K562 (cell line): ENCODE data around the gene GRIK5. TPM values are rescaled to one million over a fixed set of nuclear protein-coding genes. Genes with fewer than 3 reads are reported as not detected.

ENCODE experiments used
- ATAC-seq: fragments of 200-7000 bp; cut with Tn5 transposase; 3 replicates; pipeline ENCODE4 v1.9.1; 2020; ENCODE audit warnings: moderate library complexity
- BruUV-seq: library from RNA; stranded (reverse); fragments of 400-500 nt; replicated peaks from 2 replicates; lab custom pipeline; 2021; lab: Mats Ljungman, UMichigan
- CTCF ChIA-PET: fragments of 300-600 bp; formaldehyde crosslinking; extraction: SDS; loops from one replicate; lab custom pipeline; 2021; ENCODE audit warnings: low intra/inter-chr PET ratio; lab: Yijun Ruan, JAX
- POLR2A ChIA-PET: fragments of 300-600, 350-650 bp; sonication (Branson Sonifier 250); formaldehyde crosslinking; extraction: SDS; loops from one replicate; lab custom pipeline; 2021; ENCODE audit warnings: antibody characterized with exemption, inconsistent platforms; lab: Yijun Ruan, JAX
- DNase-seq, 4 experiments: peaks; one replicate each; pipeline versions ENCODE4 v3.0.0 to v3.0.0-alpha.2; 2011 to 2018; ENCODE audit warnings: low spot score in 3 of 4, mixed read lengths in 3 of 4; ENCODE audit errors: extremely low read depth in 1 of 4
- FAIRE-seq: peaks from 2 replicates; lab custom pipeline; 2011; peaks lifted over from hg19 to GRCh38; lab: Jason Lieb, UNC
- H2AFZ ChIP-seq: 2 replicates; pipeline ENCODE4 v1.6.0; 2011; ENCODE audit warnings: low read depth, low read length, control low read depth, inconsistent platforms
- H3K27ac ChIP-seq: fragments of 200-600 bp; 3 replicates; pipeline ENCODE4 v1.8.0; 2011; ENCODE audit warnings: low read depth, mild to moderate bottlenecking, control low read depth, inconsistent platforms, low read length, moderate library complexity, mixed read lengths; ENCODE audit errors: extremely low read depth
- H3K27me3 ChIP-seq, 2 experiments: fragments of 300-600 bp in 1 of 2; 2 replicates in 1 of 2; 3 replicates in 1 of 2; pipeline versions ENCODE4 v1.6.0 to v1.8.0; 2011; ENCODE audit warnings: inconsistent platforms in 2 of 2, low read length in 2 of 2, mild to moderate bottlenecking in 1 of 2, mixed read lengths in 1 of 2, moderate library complexity in 1 of 2; ENCODE audit not compliant: control insufficient read depth in 2 of 2, insufficient read depth in 2 of 2
- H3K36me3 ChIP-seq: fragments of 300-600 bp; 3 replicates; pipeline ENCODE4 v1.8.0; 2011; ENCODE audit warnings: mild to moderate bottlenecking, low read length, inconsistent platforms; ENCODE audit not compliant: control insufficient read depth, insufficient read depth
- H3K4me1 ChIP-seq, 2 experiments: fragments of 200-600 bp in 1 of 2; replicated peaks in 1 of 2; 2 replicates in 1 of 2; 3 replicates in 1 of 2; pipeline versions ENCODE4 v1.5.1 to v1.8.0; 2011; ENCODE audit warnings: inconsistent platforms in 2 of 2, low read length in 2 of 2, mild to moderate bottlenecking in 1 of 2, mixed read lengths in 1 of 2, moderate library complexity in 1 of 2; ENCODE audit not compliant: control insufficient read depth in 2 of 2, insufficient read depth in 2 of 2
- H3K4me2 ChIP-seq: 2 replicates; pipeline ENCODE4 v1.6.1; 2011; ENCODE audit warnings: low read length, control low read depth, inconsistent platforms, mixed read lengths; ENCODE audit not compliant: insufficient read depth
- H3K4me3 ChIP-seq: fragments of 200-600 bp; sonication (generic), shearing (Covaris generic); 2 replicates; pipeline ENCODE4 v1.5.1; 2016; ENCODE audit warnings: control low read depth, inconsistent platforms
- H3K79me2 ChIP-seq: fragments of 200-600 bp; 3 replicates; pipeline ENCODE4 v1.8.0; 2011; ENCODE audit warnings: low read length, inconsistent platforms; ENCODE audit not compliant: control insufficient read depth, insufficient read depth
- H3K9ac ChIP-seq, 2 experiments: 2 replicates each; pipeline versions ENCODE4 v1.6.0 to v1.6.1; 2011; ENCODE audit warnings: low read depth in 2 of 2, low read length in 2 of 2, control low read depth in 1 of 2, inconsistent platforms in 1 of 2, mild to moderate bottlenecking in 1 of 2, mixed read lengths in 1 of 2; ENCODE audit not compliant: insufficient read depth in 1 of 2
- H3K9me1 ChIP-seq: one replicate; pipeline ENCODE4 v1.6.0; 2011; ENCODE audit warnings: inconsistent platforms, mild to moderate bottlenecking, low read length, moderate library complexity; ENCODE audit not compliant: control insufficient read depth, insufficient read depth
- H3K9me3 ChIP-seq: replicated peaks from 2 replicates; pipeline ENCODE4 v1.5.1; 2011; ENCODE audit warnings: low read depth, low read length, inconsistent platforms; ENCODE audit not compliant: control insufficient read depth, insufficient read depth
- H4K20me1 ChIP-seq: replicated peaks from 2 replicates; pipeline ENCODE4 v1.6.1; 2011; ENCODE audit warnings: low read length, inconsistent platforms, mixed read lengths; ENCODE audit not compliant: control insufficient read depth, insufficient read depth
- GATAD2A ChIP-seq: fragments of 450-650 bp; IDR thresholded peaks from 2 replicates; pipeline ENCODE4 v1.6.1; 2017
- SRSF1 ChIP-seq: fragments of 200-400 bp; formaldehyde crosslinking; IDR thresholded peaks from 2 replicates; pipeline ENCODE4 v1.6.1; 2017; ENCODE audit warnings: mild to moderate bottlenecking, low read depth, low read length, moderate library complexity
- ZNF263 ChIP-seq: sonication (generic); formaldehyde crosslinking; IDR thresholded peaks from 2 replicates; pipeline ENCODE4 v1.8.0; 2022; ENCODE audit warnings: mild to moderate bottlenecking, missing genetic modification reagents, borderline replicate concordance
- ZSCAN32 ChIP-seq: fragments of 450-650 bp; formaldehyde crosslinking; IDR thresholded peaks from 2 replicates; pipeline ENCODE4 v1.4.0; 2020; ENCODE audit warnings: mild to moderate bottlenecking, moderate library complexity
- WGBS: fragments of 100-300 bp; shearing (Covaris generic); methylation state at CpG from one replicate; pipeline ENCODE4 v1.1.6; 2016; ENCODE audit warnings: low coverage, mixed read lengths; ENCODE audit not compliant: insufficient coverage; ENCODE audit errors: missing lambda C conversion rate; 5-methylcytosine and 5-hydroxymethylcytosine counted together
- in situ Hi-C: fragments of 300-500 bp; cut with MboI; formaldehyde crosslinking; loops from 4 replicates; pipeline ENCODE4 v1.15.0; 2018; ENCODE audit warnings: inconsistent platforms, mixed read lengths
- intact Hi-C: fragments of 100-400 bp; cut with micrococcal nuclease; formaldehyde crosslinking; loops from 2 replicates; pipeline ENCODE4 v1.14.2; 2022
- polyA plus RNA-seq, 8 experiments: library from polyadenylated mRNA; depleted of rRNA in 4 of 8; stranded (reverse) in 5 of 8; unstranded in 3 of 8; fragments of >200 nt; fragmentation: Nextera tagmentation in 2 of 8; fragmentation: Illumina TruSeq in 1 of 8; extraction: Ambion mirVana in 2 of 8; extraction: Trizol in 1 of 8; gene quantifications; 2 replicates each; pipeline versions ENCODE4 v1.2.1 to v1.2.3, GENCODE V29; 2011 to 2014; ENCODE audit warnings: inconsistent platforms in 1 of 8, missing spikeins in 1 of 8
- total RNA-seq, 7 experiments: library from RNA; depleted of rRNA in 6 of 7; stranded (reverse); fragments of >200 nt in 6 of 7; fragmentation: Illumina TruSeq in 2 of 7; extraction: Trizol in 2 of 7; gene quantifications; 2 replicates each; pipeline versions ENCODE4 v1.2.1 to v1.2.3, GENCODE V29; 2011 to 2021; ENCODE audit warnings: low replicate concordance in 1 of 7
- TF ChIP-seq, protein P1 (sequence below): sonication (generic); formaldehyde crosslinking; IDR thresholded peaks from 2 replicates; pipeline ENCODE4 v1.8.0; 2022; ENCODE audit warnings: mild to moderate bottlenecking, missing genetic modification reagents

The GRIK5 gene
- total and polyA plus RNA-seq, 9 of the 15 experiments (the other 6 are each of a cell fraction or from before 2014, with no cell fraction given), result 0.04 to 0.55 (median 0.27) TPM; not detected in 2

DNA sequence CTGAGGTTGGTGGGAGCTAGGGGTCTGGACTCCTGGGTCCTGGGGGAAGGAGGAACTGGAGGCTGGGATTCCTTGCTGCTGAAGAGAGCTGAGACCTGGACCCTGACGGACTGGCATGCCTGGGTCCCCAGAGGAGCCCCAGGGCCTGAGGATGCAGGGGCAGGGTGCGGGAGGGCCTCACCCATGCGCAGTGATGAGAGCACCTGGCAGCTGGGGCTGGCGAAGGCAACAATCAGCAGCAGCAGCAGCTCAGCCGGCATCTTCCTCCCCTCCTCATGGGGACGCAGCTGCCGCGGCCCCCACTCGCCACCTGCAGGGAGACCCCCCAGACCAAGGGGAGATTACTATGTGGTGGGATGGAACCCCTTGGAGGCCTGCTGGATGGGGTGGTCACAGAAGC lies 4.5 kb downstream of the GRIK5 start (continued):
- TF ChIP-seq, protein P1, sequence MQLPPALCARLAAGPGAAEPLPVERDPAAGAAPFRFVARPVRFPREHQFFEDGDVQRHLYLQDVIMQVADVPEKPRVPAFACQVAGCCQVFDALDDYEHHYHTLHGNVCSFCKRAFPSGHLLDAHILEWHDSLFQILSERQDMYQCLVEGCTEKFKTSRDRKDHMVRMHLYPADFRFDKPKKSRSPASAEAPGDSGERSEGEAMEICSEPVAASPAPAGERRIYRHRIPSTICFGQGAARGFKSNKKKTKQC (CRISPR knock-in tag), result no peak
- no peak for TF ChIP-seq GATAD2A

DNA sequence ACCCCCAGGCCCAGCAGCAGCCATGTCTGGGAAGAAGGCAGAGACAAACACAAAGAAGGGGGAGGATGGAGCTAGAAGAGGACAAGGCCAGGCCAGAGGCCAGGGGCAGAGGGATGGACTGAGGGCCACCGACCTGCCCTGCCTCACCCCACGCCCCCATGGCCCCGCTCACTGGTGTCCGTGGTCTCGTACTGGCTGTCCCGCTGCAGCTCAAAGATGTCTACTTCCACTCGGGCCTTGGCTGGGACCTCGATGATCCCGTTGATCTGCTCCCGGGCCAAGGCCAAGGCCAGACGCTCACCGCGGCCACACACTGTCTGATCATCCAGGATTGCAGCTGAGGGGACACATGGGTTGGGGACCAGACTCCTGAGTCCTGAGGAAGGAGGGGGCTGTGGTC lies 5.0 kb downstream of the GRIK5 start:
- Histone ChIP-seq H3K9me1 (no peaks in the 10 kb centered on the region), H3K36me3 (no peaks in the 10 kb centered on the region), H3K9ac (peak overlapping the region in 1 of 2 experiments; percentile 48; a peak in 1 of 4 replicates), H3K4me3 (no peak overlapping the region), H3K27me3 (peaks cover 12 to 43% of the 10 kb centered on the region in 2 experiments; a peak in 4 of 5 replicates), H3K9me3 (no peaks in the 10 kb centered on the region), H3K4me2 (no peak overlapping the region), H4K20me1 (no peaks in the 10 kb centered on the region), H3K4me1 (peaks cover 3 to 27% of the 10 kb centered on the region in 2 experiments; a peak in 4 of 5 replicates), H3K79me2 (no peaks in the 10 kb centered on the region), H3K27ac (no peak overlapping the region), H2AFZ (no peak overlapping the region)
- 8% methylated on average over 13 of the region's 13 CpGs for WGBS
- ATAC-seq (no peak), FAIRE-seq (no peak), DNase-seq (no peak)
- CTCF ChIA-PET, result no interaction called here
- in situ Hi-C loops (no loop called here), intact Hi-C loops (no loop called here)
- POLR2A ChIA-PET, result interaction anchor here (1.1 kb wide), 1 partner anchor 8 kb away, joined by 5 read pairs; no protein-coding TSS in a partner anchor
- TF ChIP-seq ZSCAN32 (CRISPR knock-in tag) (no peak), SRSF1 (no peak), ZNF263 (CRISPR knock-in tag) (0 out of 2 replicates have a peak, but pooled peaks have one; percentile 27)
- no TSS peak for BruUV-seq
